BE2C (cell line): ENCODE data around the gene GPSM1.

ENCODE experiments used
- DNase-seq: peaks from one replicate; pipeline ENCODE4 v3.0.0-alpha.2; 2020
- H3K27me3 ChIP-seq: fragments of 250-450 bp; sonication (Bioruptor Pico); 2 replicates; pipeline ENCODE4 v1.5.1; 2020; ENCODE audit warnings: mild to moderate bottlenecking
- H3K36me3 ChIP-seq: fragments of 250-450 bp; sonication (Bioruptor Pico); 2 replicates; pipeline ENCODE4 v1.5.1; 2020; ENCODE audit warnings: mild to moderate bottlenecking
- H3K4me1 ChIP-seq: fragments of 250-450 bp; sonication (Bioruptor Pico); 2 replicates; pipeline ENCODE4 v1.5.1; 2020
- H3K4me3 ChIP-seq: 2 replicates; pipeline ENCODE4 v1.5.1; 2011; ENCODE audit warnings: low read depth, low read length
- H3K9me3 ChIP-seq: fragments of 250-450 bp; sonication (Bioruptor Pico); 2 replicates; pipeline ENCODE4 v1.5.1; 2020
- TF ChIP-seq, protein P1 (sequence below): IDR thresholded peaks from 2 replicates; pipeline ENCODE4 v1.5.1; 2012; ENCODE audit warnings: mild to moderate bottlenecking, low read depth, low read length

GPSM1 gene

DNA sequence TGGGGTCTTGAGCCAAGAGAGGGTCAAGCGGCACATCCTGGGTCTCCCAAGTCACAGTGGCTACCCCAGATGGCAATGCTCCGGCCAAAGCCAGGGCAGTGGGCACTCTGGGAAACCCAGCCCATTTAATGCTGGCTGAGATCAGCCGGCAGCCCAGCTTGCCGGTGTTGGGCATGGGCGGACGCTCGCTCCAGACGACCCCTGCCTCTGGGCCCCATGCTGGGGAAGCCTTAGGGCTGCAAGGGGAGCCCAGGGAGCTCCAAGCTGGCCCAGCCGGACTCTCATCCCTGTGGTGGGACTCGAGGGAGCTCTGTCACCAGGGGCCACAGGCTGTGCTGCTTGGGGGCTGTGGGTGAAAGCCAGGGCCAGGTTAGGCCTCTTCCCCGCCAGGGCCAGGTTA lies 52.1 kb downstream of the GPSM1 start:
- H3K4me1 ChIP-seq = no peaks in the 10 kb centered on the region
- no peaks in the 10 kb centered on the region for H3K27me3 ChIP-seq
- no peak for DNase-seq
- no peak overlapping the region for H3K4me3 ChIP-seq
- peaks cover 64% of the 10 kb centered on the region for H3K36me3 ChIP-seq
- no peaks in the 10 kb centered on the region for H3K9me3 ChIP-seq
- TF ChIP-seq, protein P1, sequence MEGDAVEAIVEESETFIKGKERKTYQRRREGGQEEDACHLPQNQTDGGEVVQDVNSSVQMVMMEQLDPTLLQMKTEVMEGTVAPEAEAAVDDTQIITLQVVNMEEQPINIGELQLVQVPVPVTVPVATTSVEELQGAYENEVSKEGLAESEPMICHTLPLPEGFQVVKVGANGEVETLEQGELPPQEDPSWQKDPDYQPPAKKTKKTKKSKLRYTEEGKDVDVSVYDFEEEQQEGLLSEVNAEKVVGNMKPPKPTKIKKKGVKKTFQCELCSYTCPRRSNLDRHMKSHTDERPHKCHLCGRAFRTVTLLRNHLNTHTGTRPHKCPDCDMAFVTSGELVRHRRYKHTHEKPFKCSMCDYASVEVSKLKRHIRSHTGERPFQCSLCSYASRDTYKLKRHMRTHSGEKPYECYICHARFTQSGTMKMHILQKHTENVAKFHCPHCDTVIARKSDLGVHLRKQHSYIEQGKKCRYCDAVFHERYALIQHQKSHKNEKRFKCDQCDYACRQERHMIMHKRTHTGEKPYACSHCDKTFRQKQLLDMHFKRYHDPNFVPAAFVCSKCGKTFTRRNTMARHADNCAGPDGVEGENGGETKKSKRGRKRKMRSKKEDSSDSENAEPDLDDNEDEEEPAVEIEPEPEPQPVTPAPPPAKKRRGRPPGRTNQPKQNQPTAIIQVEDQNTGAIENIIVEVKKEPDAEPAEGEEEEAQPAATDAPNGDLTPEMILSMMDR = no peak

DNA sequence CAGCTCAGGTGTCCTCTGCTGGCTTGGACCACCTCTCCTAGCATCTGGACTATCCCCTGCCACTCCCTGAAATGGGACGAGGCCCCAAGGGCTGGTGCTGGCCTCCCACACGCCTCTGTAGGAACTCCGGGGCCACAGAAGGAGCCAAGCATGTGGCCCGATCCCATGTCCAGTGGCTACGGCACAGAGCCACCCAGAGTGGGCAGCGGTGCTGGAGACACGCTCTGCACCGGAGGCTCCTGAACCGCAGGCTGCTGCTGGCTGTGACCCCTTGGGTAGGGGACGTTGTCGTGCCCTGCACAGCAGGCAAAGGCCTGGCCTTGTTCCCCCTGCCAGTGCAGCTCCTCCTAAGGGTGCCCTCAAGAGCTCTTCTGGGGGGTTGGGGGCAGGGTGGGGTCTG lies 52.6 kb downstream of the GPSM1 start:
- H3K4me1 ChIP-seq = no peaks in the 10 kb centered on the region
- no peaks in the 10 kb centered on the region for H3K9me3 ChIP-seq
- H3K27me3 ChIP-seq = no peaks in the 10 kb centered on the region
- H3K4me3 ChIP-seq = no peak overlapping the region
- TF ChIP-seq, protein P1 = no peak
- peaks cover 69% of the 10 kb centered on the region for H3K36me3 ChIP-seq
- no peak for DNase-seq

DNA sequence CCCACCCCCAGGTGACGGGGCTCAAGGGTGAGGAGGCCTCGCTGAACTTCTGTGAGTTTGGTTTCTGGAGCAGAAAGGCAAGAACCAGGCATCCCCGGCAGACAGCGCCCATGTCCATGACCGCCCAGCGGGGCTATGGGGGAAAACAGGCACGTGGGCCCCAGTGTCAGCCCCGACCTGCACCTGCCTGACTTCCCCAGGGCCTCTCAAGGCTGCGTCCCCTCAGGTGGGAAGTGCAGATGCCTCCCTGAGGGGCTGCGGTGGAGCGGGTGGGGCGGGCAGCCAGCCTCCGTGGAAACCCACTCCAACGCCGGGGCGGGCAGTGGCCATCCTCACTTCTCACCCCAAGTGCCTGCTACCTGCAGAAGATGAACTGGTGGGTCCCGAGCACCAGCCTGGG lies 53.0 kb downstream of the GPSM1 start:
- Histone ChIP-seq H3K36me3 (peaks cover 67% of the 10 kb centered on the region), H3K4me3 (no peak overlapping the region)
- TF ChIP-seq, protein P1 = no peak

DNA sequence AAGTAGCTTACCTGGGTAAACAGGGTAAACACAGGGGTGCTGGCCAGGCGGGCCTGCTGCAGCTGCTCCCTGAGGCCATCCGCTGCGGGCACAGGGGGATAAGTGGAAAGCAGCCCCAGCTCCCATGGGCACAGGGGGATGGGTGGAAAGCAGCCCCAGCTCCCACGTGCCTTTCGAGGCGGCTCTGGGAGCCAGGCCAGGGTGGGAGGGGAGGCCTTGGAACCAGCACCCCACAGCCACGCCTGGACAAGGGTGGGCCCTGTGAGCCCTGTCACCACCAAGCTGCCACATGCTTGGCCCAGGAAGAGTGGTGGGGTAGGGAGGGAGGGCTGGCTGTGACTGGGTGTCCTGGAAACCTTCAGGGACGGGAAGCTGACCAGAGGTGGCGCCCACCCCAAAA lies 54.0 kb downstream of the GPSM1 start:
- TF ChIP-seq, protein P1 = no peak
- Histone ChIP-seq H3K36me3 (peaks cover 63% of the 10 kb centered on the region), H3K4me1 (no peaks in the 10 kb centered on the region), H3K9me3 (no peaks in the 10 kb centered on the region), H3K27me3 (no peaks in the 10 kb centered on the region), H3K4me3 (no peak overlapping the region)
- DNase-seq = no peak

More for the DNA sequence above, 53.0 kb downstream of the GPSM1 start:
- Histone ChIP-seq H3K9me3 (no peaks in the 10 kb centered on the region), H3K27me3 (no peaks in the 10 kb centered on the region), H3K4me1 (no peaks in the 10 kb centered on the region)
- no peak for DNase-seq

DNA sequence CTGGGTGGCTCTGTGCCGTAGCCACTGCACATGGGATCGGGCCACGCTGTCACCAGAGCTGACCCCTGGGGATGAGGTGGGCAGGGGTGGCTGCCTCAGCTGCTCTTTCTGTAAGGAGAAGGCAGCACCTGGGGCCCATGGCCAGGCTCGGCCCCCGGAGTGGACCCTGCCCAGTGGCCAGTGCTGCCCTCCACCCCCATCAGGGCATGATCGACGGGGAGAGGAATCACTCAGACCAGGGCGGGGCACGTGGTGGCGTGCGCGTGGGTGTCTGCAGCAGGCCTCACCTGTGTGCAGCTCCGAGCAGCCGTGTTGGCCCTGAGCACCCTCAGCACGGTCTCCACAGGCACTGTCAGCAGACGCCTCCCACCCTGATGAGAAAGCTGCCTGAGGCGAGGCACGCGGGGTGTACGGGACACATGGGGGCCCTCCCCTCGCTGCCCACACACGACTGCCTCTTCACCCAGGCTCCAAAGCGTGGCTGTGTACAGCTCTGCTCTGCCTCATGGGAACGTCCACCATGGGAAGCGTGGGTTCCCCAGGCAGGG lies 54.7 kb downstream of the GPSM1 start:
- Histone ChIP-seq H3K9me3 (no peaks in the 10 kb centered on the region), H3K36me3 (peaks cover 69% of the 10 kb centered on the region), H3K4me1 (no peaks in the 10 kb centered on the region), H3K4me3 (no peak overlapping the region), H3K27me3 (no peaks in the 10 kb centered on the region)
- TF ChIP-seq, protein P1 = no peak
- no peak for DNase-seq

DNA sequence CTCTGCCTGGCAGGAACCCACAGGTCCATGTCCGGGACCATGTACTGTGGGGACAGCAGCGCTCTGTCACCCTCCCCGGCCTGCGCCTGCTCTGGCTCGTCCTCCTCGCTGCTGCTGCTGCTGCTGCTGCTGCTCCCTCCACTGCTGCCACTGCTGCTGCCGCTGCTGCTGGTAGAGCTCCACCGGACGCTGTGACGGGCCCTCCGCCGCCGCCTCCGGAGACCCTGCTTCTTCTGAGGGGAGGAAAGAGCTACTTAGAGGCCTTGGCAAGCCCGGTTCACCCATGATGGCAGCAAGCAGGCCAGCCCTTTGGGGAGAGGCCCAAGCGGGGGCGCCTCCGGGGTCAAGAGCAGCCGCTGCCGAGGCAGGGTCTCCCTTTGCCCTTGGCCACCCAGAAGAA lies 56.1 kb downstream of the GPSM1 start:
- no peak for DNase-seq
- Histone ChIP-seq H3K4me3 (no peak overlapping the region), H3K27me3 (no peaks in the 10 kb centered on the region), H3K36me3 (peaks cover 81% of the 10 kb centered on the region), H3K4me1 (no peaks in the 10 kb centered on the region), H3K9me3 (no peaks in the 10 kb centered on the region)
- TF ChIP-seq, protein P1 = no peak
